ENCODE results near the gene CARS2.

DNA sequence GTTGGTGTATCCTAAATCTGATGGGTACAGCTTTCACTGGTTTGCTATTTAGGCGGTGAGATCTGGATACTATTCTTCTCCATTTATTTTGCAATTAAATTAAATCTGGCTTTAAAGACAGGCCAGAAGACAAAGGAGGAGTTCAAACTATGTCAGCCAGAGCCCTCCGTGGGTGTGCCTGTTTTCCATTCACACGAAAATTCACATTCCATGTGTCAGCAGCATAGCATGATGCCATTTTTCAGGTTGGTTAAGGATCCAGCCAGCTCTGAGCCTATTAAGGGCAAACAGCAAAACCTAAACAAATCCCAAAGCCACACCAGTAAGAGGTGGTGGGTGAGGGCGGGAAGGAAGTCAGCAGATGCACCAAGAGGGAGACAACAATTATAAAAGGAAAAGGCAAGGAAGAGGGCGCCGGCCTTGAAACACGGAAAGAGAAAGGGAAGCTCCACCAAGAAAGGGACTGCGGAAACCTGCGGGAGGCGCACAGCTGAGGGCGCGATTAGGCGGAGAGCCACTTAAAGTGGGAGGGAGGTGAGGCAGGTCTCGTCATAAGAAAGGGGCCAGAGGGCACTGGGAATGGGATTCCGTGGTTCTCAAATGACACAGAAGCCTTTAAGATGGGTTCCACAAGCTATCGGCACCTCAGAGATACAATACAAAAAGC, 43.0 kb downstream of the CARS2 start:
- TF ChIP-seq CTCF (IDR thresholded peaks at IDR 0.05 in 4 of 5, conservative IDR thresholded peaks at IDR 0.05 in 1 of 5) (no peak), POLR2A (IDR thresholded peaks at IDR 0.05) (no peak)
